Measurements from ENCODE around the gene DCTN4. TPM values are rescaled to one million over a fixed set of nuclear protein-coding genes. Genes with fewer than 3 reads are reported as not detected.

The DCTN4 gene
- total RNA-seq, 1 donor from 2014 or later: 82.4 TPM

- H3K36me3 Mint-ChIP-seq: peaks cover under 1% of the 10 kb centered on the region
- H3K4me3 Mint-ChIP-seq: peak overlapping the region; percentile 83
- H3K27ac Mint-ChIP-seq: peak overlapping the region; percentile 31
- H3K27me3 Mint-ChIP-seq (ENCODE audit: low read depth): no peaks in the 10 kb centered on the region
- no peak for DNase-seq (ENCODE audit: low spot score in 2 of 2, unreplicated experiment in 2 of 2)
- peaks cover 27% of the 10 kb centered on the region for H3K4me1 Mint-ChIP-seq
- TF ChIP-seq, protein P1, sequence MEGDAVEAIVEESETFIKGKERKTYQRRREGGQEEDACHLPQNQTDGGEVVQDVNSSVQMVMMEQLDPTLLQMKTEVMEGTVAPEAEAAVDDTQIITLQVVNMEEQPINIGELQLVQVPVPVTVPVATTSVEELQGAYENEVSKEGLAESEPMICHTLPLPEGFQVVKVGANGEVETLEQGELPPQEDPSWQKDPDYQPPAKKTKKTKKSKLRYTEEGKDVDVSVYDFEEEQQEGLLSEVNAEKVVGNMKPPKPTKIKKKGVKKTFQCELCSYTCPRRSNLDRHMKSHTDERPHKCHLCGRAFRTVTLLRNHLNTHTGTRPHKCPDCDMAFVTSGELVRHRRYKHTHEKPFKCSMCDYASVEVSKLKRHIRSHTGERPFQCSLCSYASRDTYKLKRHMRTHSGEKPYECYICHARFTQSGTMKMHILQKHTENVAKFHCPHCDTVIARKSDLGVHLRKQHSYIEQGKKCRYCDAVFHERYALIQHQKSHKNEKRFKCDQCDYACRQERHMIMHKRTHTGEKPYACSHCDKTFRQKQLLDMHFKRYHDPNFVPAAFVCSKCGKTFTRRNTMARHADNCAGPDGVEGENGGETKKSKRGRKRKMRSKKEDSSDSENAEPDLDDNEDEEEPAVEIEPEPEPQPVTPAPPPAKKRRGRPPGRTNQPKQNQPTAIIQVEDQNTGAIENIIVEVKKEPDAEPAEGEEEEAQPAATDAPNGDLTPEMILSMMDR (IDR thresholded peaks at IDR 0.05; ENCODE audit: unreplicated experiment): no peak
- H3K9me3 Mint-ChIP-seq: no peaks in the 10 kb centered on the region
Measured at GRCh38 chr5:150672237-150672883, 86.5 kb downstream of the DCTN4 start.

DNA sequence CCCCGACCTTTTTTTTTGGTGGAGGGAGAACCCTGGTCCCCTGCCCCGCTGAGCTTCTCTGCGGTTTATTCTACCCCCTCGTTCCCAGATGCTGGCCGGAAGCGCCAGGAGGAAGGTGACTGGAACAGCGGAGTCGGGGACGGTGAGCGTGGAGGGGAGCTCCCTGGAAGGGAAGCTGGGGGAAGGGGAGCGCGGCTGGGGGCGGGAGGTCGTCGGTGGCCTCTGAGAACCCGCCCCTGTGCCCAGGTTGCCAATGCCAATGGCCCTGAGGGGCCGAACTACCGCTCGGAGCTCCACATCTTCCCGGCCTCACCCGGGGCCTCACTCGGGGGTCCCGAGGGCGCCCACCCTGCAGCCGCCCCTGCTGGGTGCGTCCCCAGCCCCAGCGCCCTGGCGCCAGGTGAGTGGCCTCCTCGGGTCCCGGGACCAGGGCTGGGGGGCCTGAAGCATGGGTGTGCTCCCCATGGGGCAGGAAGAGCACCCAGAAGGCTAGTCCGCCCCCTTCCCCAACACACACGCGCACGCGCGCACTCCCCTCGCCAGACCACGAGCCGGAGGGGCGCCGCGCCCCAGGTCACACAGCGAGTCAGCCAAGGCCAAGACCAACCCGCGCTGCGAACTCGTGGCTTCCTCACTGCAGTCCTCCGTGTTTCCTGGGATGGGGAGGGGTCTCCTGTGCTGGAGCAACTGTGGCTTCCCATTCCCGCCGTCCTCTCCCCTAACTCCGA is 87.1 kb downstream of the DCTN4 start:
- Mint-ChIP-seq H3K36me3 (no peaks in the 10 kb centered on the region), H3K4me3 (peak overlapping the region; percentile 83), H3K9me3 (no peaks in the 10 kb centered on the region), H3K4me1 (peaks cover 27% of the 10 kb centered on the region), H3K27ac (peak overlapping the region; percentile 31), H3K27me3 (ENCODE audit: low read depth) (no peaks in the 10 kb centered on the region)
- TF ChIP-seq, protein P1 (IDR thresholded peaks at IDR 0.05; ENCODE audit: unreplicated experiment): no peak
- no peak for DNase-seq (ENCODE audit: low spot score in 2 of 2, unreplicated experiment in 2 of 2)

- Mint-ChIP-seq H3K9me3 (no peaks in the 10 kb centered on the region), H3K36me3 (no peaks in the 10 kb centered on the region), H3K27ac (peak overlapping the region; percentile 13), H3K4me1 (peaks cover 27% of the 10 kb centered on the region), H3K4me3 (peak overlapping the region; percentile 72), H3K27me3 (ENCODE audit: low read depth) (no peaks in the 10 kb centered on the region)
- DNase-seq (ENCODE audit: low spot score in 2 of 2, unreplicated experiment in 2 of 2): no peak
- TF ChIP-seq, protein P1 (IDR thresholded peaks at IDR 0.05; ENCODE audit: unreplicated experiment): no peak
Measured at GRCh38 chr5:150670948-150671310, 87.9 kb downstream of the DCTN4 start.

GRCh38 chr5:150670275-150670947 is 88.4 kb downstream of the DCTN4 start:
- no peak for DNase-seq (ENCODE audit: low spot score in 2 of 2, unreplicated experiment in 2 of 2)
- Mint-ChIP-seq H3K36me3 (no peaks in the 10 kb centered on the region), H3K4me3 (peak overlapping the region; percentile 72), H3K27ac (peak overlapping the region; percentile 13), H3K27me3 (ENCODE audit: low read depth) (no peaks in the 10 kb centered on the region), H3K4me1 (peaks cover 27% of the 10 kb centered on the region), H3K9me3 (no peaks in the 10 kb centered on the region)
- TF ChIP-seq, protein P1 (IDR thresholded peaks at IDR 0.05; ENCODE audit: unreplicated experiment): no peak

DNA sequence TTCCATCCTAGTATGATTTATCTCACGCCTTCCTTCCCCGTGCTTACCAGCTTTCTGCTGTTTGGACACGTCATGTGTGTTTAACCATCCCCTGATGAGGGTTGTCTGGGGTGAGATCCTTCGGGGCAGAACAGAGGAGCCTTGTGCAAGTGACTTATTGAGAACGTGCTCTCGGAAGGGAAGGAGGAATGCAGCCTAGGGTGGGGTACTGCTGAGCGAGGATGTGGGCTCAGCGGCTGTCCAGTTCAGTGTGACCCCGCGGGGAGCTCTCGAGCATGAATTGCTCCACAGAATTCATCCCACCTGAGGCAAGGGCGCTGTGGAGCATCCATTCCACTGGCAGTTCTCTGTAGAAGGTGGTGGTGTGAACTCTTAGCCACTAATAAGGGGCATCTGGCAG is 93.8 kb downstream of the DCTN4 start:
- H3K4me1 Mint-ChIP-seq: peaks cover 17% of the 10 kb centered on the region
- DNase-seq (ENCODE audit: low spot score in 2 of 2, unreplicated experiment in 2 of 2): no peak
- TF ChIP-seq, protein P1 (IDR thresholded peaks at IDR 0.05; ENCODE audit: unreplicated experiment): no peak
- peaks cover 2% of the 10 kb centered on the region for H3K27me3 Mint-ChIP-seq (ENCODE audit: low read depth)
- no peaks in the 10 kb centered on the region for H3K36me3 Mint-ChIP-seq
- H3K27ac Mint-ChIP-seq: no peak overlapping the region
- no peaks in the 10 kb centered on the region for H3K9me3 Mint-ChIP-seq
- no peak overlapping the region for H3K4me3 Mint-ChIP-seq
